BJ (cell line): ENCODE data around the gene IFNG-AS1. TPM values are rescaled to one million over a fixed set of nuclear protein-coding genes. Genes with fewer than 3 reads are reported as not detected.

Experiments
- CTCF ChIA-PET: fragments of 350-600 bp; formaldehyde crosslinking; extraction: SDS; loops from one replicate; lab custom pipeline; 2021; ENCODE audit warnings: antibody characterized with exemption, inconsistent platforms; lab: Yijun Ruan, JAX
- POLR2A ChIA-PET: fragments of 300-600 bp; sonication (Branson Sonifier 250); formaldehyde crosslinking; extraction: SDS; loops from one replicate; lab custom pipeline; 2021; ENCODE audit warnings: antibody characterized with exemption; lab: Charles Lee
- DNase-seq: peaks from one replicate; pipeline ENCODE4 v3.0.0-alpha.2; 2011; ENCODE audit warnings: low read depth
- H3K27me3 ChIP-seq: 2 replicates; pipeline ENCODE4 v1.6.0; 2011; ENCODE audit warnings: low read length; ENCODE audit not compliant: control insufficient read depth, insufficient read depth
- H3K36me3 ChIP-seq: 2 replicates; pipeline ENCODE4 v1.5.1; 2011; ENCODE audit warnings: low read length; ENCODE audit not compliant: control insufficient read depth, insufficient read depth
- H3K4me3 ChIP-seq: 2 replicates; pipeline ENCODE4 v1.5.1; 2011; ENCODE audit warnings: low read depth, mild to moderate bottlenecking, control low read depth, low read length
- CTCF ChIP-seq: IDR thresholded peaks from 2 replicates; pipeline ENCODE4 v1.5.1; 2011; ENCODE audit warnings: low read depth, mild to moderate bottlenecking, control low read depth, inconsistent platforms, low read length, moderate library complexity; ENCODE audit not compliant: insufficient read depth
- polyA plus RNA-seq: library from polyadenylated mRNA; depleted of rRNA; stranded (reverse); fragments of >200 nt; gene quantifications from 2 replicates; pipeline ENCODE4 v1.2.3, GENCODE V29; 2011

Gene IFNG-AS1
- polyA plus RNA-seq, 1 experiment, result not detected

- no peak for DNase-seq
- Histone ChIP-seq H3K36me3 (no peaks in the 10 kb centered on the region), H3K4me3 (no peak overlapping the region), H3K27me3 (no peaks in the 10 kb centered on the region)
- no peak for TF ChIP-seq CTCF
- CTCF ChIA-PET, result no interaction called here
- POLR2A ChIA-PET, result no interaction called here
Observed at GRCh38 chr12:68016136-68016535, 26.9 kb downstream of the IFNG-AS1 start.

- Histone ChIP-seq H3K36me3 (no peaks in the 10 kb centered on the region), H3K4me3 (no peak overlapping the region), H3K27me3 (no peaks in the 10 kb centered on the region)
- no peak for TF ChIP-seq CTCF
- CTCF ChIA-PET, result interaction anchor here (1.1 kb wide), 1 partner anchor 10 kb away, joined by 3 read pairs; no protein-coding TSS in a partner anchor
- POLR2A ChIA-PET, result no interaction called here
- DNase-seq, result no peak
Observed at GRCh38 chr12:68018315-68018714, 29.1 kb downstream of the IFNG-AS1 start.

- CTCF ChIA-PET, result no interaction called here
- H3K36me3 ChIP-seq, result no peaks in the 10 kb centered on the region
- H3K27me3 ChIP-seq, result no peaks in the 10 kb centered on the region
- DNase-seq, result no peak
- no peak for TF ChIP-seq CTCF
- POLR2A ChIA-PET, result no interaction called here
- H3K4me3 ChIP-seq, result no peak overlapping the region
Observed at GRCh38 chr12:68020049-68020448, 30.8 kb downstream of the IFNG-AS1 start.

GRCh38 chr12:68020699-68021098, 31.5 kb downstream of the IFNG-AS1 start:
- H3K36me3 ChIP-seq, result no peaks in the 10 kb centered on the region
- DNase-seq, result no peak
- H3K27me3 ChIP-seq, result no peaks in the 10 kb centered on the region
- POLR2A ChIA-PET, result no interaction called here
- CTCF ChIA-PET, result interaction anchor here (1.2 to 1.3 kb wide), 2 partner anchors 8 to 20 kb away, joined by 3 to 5 read pairs; no protein-coding TSS in a partner anchor
- H3K4me3 ChIP-seq, result no peak overlapping the region
- no peak for TF ChIP-seq CTCF

GRCh38 chr12:68028647-68029046, 39.4 kb downstream of the IFNG-AS1 start:
- DNase-seq, result no peak
- H3K4me3 ChIP-seq, result no peak overlapping the region
- no peaks in the 10 kb centered on the region for H3K36me3 ChIP-seq
- ChIA-PET CTCF (interaction anchor here (0.5 to 5.1 kb wide), 3 partner anchors 11 to 288 kb away, joined by 3 to 28 read pairs (median 4); no protein-coding TSS in a partner anchor), POLR2A (interaction anchor here (0.6 kb wide), 1 partner anchor 333 kb away, joined by 4 read pairs; no protein-coding TSS in a partner anchor)
- no peak for TF ChIP-seq CTCF
- no peaks in the 10 kb centered on the region for H3K27me3 ChIP-seq
